Stimulated activated CD8-positive, alpha-beta memory T cell treated with anti-CD3 and anti-CD28 coated beads, Interleukin-4, amount 100 ng/mL, for 24 hours (primary cell): ENCODE data around the gene KRT4.
"Not testable (repeated sequence)": the region's sequence is repeated elsewhere in the genome, so short reads cannot be mapped to it uniquely, and the experiment has no call there.

ENCODE experiments used
- DNase-seq: peaks from one replicate; pipeline ENCODE4 v3.0.0-alpha.2; 2020; ENCODE audit warnings: low read depth

KRT4 gene

GRCh38 chr12:52807544-52808470 is 6.1 kb downstream of the KRT4 start:
- DNase-seq = no peak

GRCh38 chr12:52806821-52807543 is 6.9 kb downstream of the KRT4 start:
- DNase-seq = no peak

- no peak for DNase-seq
Measured at GRCh38 chr12:52806169-52806811, 7.6 kb downstream of the KRT4 start.

- DNase-seq = no peak
Measured at GRCh38 chr12:52805739-52806138, 8.2 kb downstream of the KRT4 start.

GRCh38 chr12:52805000-52805399 is 8.9 kb downstream of the KRT4 start:
- DNase-seq = no peak

- DNase-seq = no peak
Measured at GRCh38 chr12:52802442-52802841, 11.5 kb downstream of the KRT4 start.

- DNase-seq = no peak
Measured at GRCh38 chr12:52801773-52802172, 12.1 kb downstream of the KRT4 start.

- DNase-seq = no peak
Measured at GRCh38 chr12:52800259-52800917, 13.5 kb downstream of the KRT4 start.

GRCh38 chr12:52799505-52800211 is 14.3 kb downstream of the KRT4 start:
- no peak for DNase-seq

GRCh38 chr12:52798671-52799504 is 15.0 kb downstream of the KRT4 start:
- no peak for DNase-seq

GRCh38 chr12:52798003-52798670 is 15.8 kb downstream of the KRT4 start:
- no peak for DNase-seq

GRCh38 chr12:52797529-52797894 is 16.4 kb downstream of the KRT4 start:
- DNase-seq = no peak

GRCh38 chr12:52796839-52797528 is 16.9 kb downstream of the KRT4 start:
- DNase-seq = no peak

- no peak for DNase-seq
Measured at GRCh38 chr12:52796429-52796794, 17.5 kb downstream of the KRT4 start.

GRCh38 chr12:52795694-52796428 is 18.1 kb downstream of the KRT4 start, which contains the start of gene KRT3:
Gene KRT3 (minus strand): TSS chr12:52796117. CDS start chr12:52796042, 75 bp downstream.
- no peak for DNase-seq

- DNase-seq = not testable (repeated sequence)
Measured at GRCh38 chr12:52795332-52795674, 18.6 kb downstream of the KRT4 start.

GRCh38 chr12:52794479-52795331 is 19.2 kb downstream of the KRT4 start:
- DNase-seq = no peak
